ENCODE results near the gene POLR2J2.
"Not testable (repeated sequence)": the region's sequence is repeated elsewhere in the genome, so short reads cannot be mapped to it uniquely, and the experiment has no call there.

The POLR2J2 gene

GRCh38 chr7:102671956-102672307, 469 bp upstream of the POLR2J2 start:
- not testable (repeated sequence) for DNase-seq (ENCODE audit: low spot score)

GRCh38 chr7:102667523-102667922, 3.9 kb downstream of the POLR2J2 start:
- not testable (repeated sequence) for DNase-seq (ENCODE audit: low spot score)

- not testable (repeated sequence) for DNase-seq (ENCODE audit: low spot score)
These were observed 4.6 kb downstream of the POLR2J2 start for GRCh38 chr7:102666850-102667249.

GRCh38 chr7:102664765-102665164, 6.7 kb downstream of the POLR2J2 start:
- not testable (repeated sequence) for DNase-seq (ENCODE audit: low spot score)

- DNase-seq (ENCODE audit: low spot score): not testable (repeated sequence)
These were observed 21.5 kb downstream of the POLR2J2 start, which contains the start of gene SPDYE2B for GRCh38 chr7:102649924-102650323. Gene SPDYE2B (plus strand): TSS chr7:102650319. CDS start chr7:102652349, 2,030 bp downstream.

GRCh38 chr7:102647813-102648212, 23.6 kb downstream of the POLR2J2 start:
- DNase-seq (ENCODE audit: low spot score): not testable (repeated sequence)

GRCh38 chr7:102643404-102643803, 28.1 kb downstream of the POLR2J2 start:
- not testable (repeated sequence) for DNase-seq (ENCODE audit: low spot score)

GRCh38 chr7:102642691-102643090, 28.8 kb downstream of the POLR2J2 start, which contains the start of gene UPK3BL1:
Gene UPK3BL1 (minus strand): TSS chr7:102642791. CDS start chr7:102642741, 50 bp downstream.
- not testable (repeated sequence) for DNase-seq (ENCODE audit: low spot score)

GRCh38 chr7:102638848-102639247, 32.6 kb downstream of the POLR2J2 start:
- DNase-seq (ENCODE audit: low spot score): not testable (repeated sequence)

GRCh38 chr7:102636956-102637355, 34.5 kb downstream of the POLR2J2 start:
- not testable (repeated sequence) for DNase-seq (ENCODE audit: low spot score)

GRCh38 chr7:102635354-102635753, 36.1 kb downstream of the POLR2J2 start:
- DNase-seq (ENCODE audit: low spot score): not testable (repeated sequence)

GRCh38 chr7:102634299-102634698, 37.2 kb downstream of the POLR2J2 start:
- DNase-seq (ENCODE audit: low spot score): not testable (repeated sequence)

- not testable (repeated sequence) for DNase-seq (ENCODE audit: low spot score)
These were observed 40.8 kb downstream of the POLR2J2 start for GRCh38 chr7:102630622-102631021.

- not testable (repeated sequence) for DNase-seq (ENCODE audit: low spot score)
These were observed 44.1 kb downstream of the POLR2J2 start for GRCh38 chr7:102627271-102627904.

GRCh38 chr7:102618122-102618521, 53.3 kb downstream of the POLR2J2 start:
- DNase-seq (ENCODE audit: low spot score): not testable (repeated sequence)

- not testable (repeated sequence) for DNase-seq (ENCODE audit: low spot score)
These were observed 54.8 kb downstream of the POLR2J2 start, which contains the start of gene RASA4 for GRCh38 chr7:102616507-102617125. Gene RASA4 (minus strand): TSS chr7:102616756. CDS start chr7:102616689, 67 bp downstream.

Data from kidney capillary endothelial cell (primary cell).